ENCODE results near the gene CTSA. TPM values are rescaled to one million over a fixed set of nuclear protein-coding genes. Genes with fewer than 3 reads are reported as not detected.
A peak's percentile ranks its signal among the peaks of the same experiment; 100 is the strongest.

Gene CTSA
- total and polyA plus RNA-seq, 9 of the 15 experiments (the other 6 are each of a cell fraction or from before 2014, with no cell fraction given): 8.8 to 61.7 (median 28.3) TPM

GRCh38 chr20:45857114-45857881 is 33.8 kb upstream of the CTSA start, which contains the start of the genes ACOT8 and ZSWIM3 (continued):
- no peak for TF ChIP-seq ARID2 (IDR thresholded peaks at IDR 0.05)
- no peak for TF ChIP-seq NCOA4 (IDR thresholded peaks at IDR 0.05; ENCODE audit: partially characterized antibody)
- TF ChIP-seq L3MBTL2 (IDR thresholded peaks at IDR 0.05): peak; percentile 63
- TF ChIP-seq MECOM (CRISPR knock-in tag; IDR thresholded peaks at IDR 0.05): no peak
- no peak for TF ChIP-seq BACH1 (tag; IDR thresholded peaks at IDR 0.05)
- no peak for TF ChIP-seq BRF2 (IDR thresholded peaks at IDR 0.05; ENCODE audit: borderline replicate concordance, insufficient read depth, insufficient read length)
- no peak for TF ChIP-seq NR0B1 (IDR thresholded peaks at IDR 0.05; ENCODE audit: partially characterized antibody)
- TF ChIP-seq KAT8 (IDR thresholded peaks at IDR 0.05; ENCODE audit: low read depth): no peak
- TF ChIP-seq XRCC5 (IDR thresholded peaks at IDR 0.05; ENCODE audit: low read depth, low read length): no peak; the same call in none of the 2 replicates
- no peak for TF ChIP-seq ZNF24 (IDR thresholded peaks at IDR 0.05)
- TF ChIP-seq ZNF766 (CRISPR knock-in tag; conservative IDR thresholded peaks at IDR 0.05): no peak
- TF ChIP-seq RERE (CRISPR knock-in tag; IDR thresholded peaks at IDR 0.05; ENCODE audit: borderline replicate concordance): no peak
- no peak for TF ChIP-seq ZNF280B (CRISPR knock-in tag; IDR thresholded peaks at IDR 0.05)
- TF ChIP-seq RAD21 (CRISPR knock-in tag; conservative IDR thresholded peaks at IDR 0.05 in 1 of 2, IDR thresholded peaks at IDR 0.05 in 1 of 2): no peak
- no peak for TF ChIP-seq TEAD4 (IDR thresholded peaks at IDR 0.05; ENCODE audit: low read length)
- TF ChIP-seq TEAD4 (CRISPR knock-in tag; IDR thresholded peaks at IDR 0.05; ENCODE audit: borderline replicate concordance): no peak
- TF ChIP-seq ZNF57 (CRISPR knock-in tag; IDR thresholded peaks at IDR 0.05): 0 out of 2 replicates have a peak, but pooled peaks have one; percentile 35
- no peak for TF ChIP-seq ZNF561 (CRISPR knock-in tag; conservative IDR thresholded peaks at IDR 0.05)

Data from K562 (cell line).